ENCODE data around the gene CHTF8. TPM values are rescaled to one million over a fixed set of nuclear protein-coding genes. Genes with fewer than 3 reads are reported as not detected.
A peak's percentile ranks its signal among the peaks of the same experiment; 100 is the strongest.
"Not testable (repeated sequence)": the region's sequence is repeated elsewhere in the genome, so short reads cannot be mapped to it uniquely, and the experiment has no call there.

CHTF8 gene
- total RNA-seq, 1 experiment from 2014 or later = 70.6 TPM

DNA sequence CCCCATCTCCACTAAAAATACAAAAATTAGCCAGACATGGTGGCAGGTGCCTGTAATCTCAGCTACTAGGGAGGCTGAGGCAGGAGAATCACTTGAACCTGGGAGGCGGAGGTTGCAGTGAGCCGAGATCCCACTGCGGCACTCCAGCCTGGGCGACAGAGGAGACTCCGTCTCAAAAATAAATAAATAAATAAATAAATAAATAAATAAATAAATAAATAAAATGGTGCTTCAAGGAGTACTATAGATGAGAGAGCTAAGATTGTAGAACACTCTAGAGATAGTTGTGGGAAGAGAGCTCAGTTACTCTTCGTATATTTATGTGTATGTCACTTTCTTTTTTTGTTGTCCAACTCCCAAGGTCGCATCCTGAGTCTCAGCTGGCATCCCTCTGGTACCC is 7.1 kb upstream of the CHTF8 start:
- DNase-seq (ENCODE audit: low spot score) = not testable (repeated sequence)

GRCh38 chr16:69138608-69139007 is 6.2 kb upstream of the CHTF8 start:
- DNase-seq (ENCODE audit: low spot score) = no peak

GRCh38 chr16:69133373-69133954 is 1.1 kb upstream of the CHTF8 start:
- DNase-seq (ENCODE audit: low spot score) = no peak

- peak; percentile 83 for DNase-seq (ENCODE audit: low spot score)
These were observed 457 bp downstream of the CHTF8 start for GRCh38 chr16:69131839-69132423.

DNA sequence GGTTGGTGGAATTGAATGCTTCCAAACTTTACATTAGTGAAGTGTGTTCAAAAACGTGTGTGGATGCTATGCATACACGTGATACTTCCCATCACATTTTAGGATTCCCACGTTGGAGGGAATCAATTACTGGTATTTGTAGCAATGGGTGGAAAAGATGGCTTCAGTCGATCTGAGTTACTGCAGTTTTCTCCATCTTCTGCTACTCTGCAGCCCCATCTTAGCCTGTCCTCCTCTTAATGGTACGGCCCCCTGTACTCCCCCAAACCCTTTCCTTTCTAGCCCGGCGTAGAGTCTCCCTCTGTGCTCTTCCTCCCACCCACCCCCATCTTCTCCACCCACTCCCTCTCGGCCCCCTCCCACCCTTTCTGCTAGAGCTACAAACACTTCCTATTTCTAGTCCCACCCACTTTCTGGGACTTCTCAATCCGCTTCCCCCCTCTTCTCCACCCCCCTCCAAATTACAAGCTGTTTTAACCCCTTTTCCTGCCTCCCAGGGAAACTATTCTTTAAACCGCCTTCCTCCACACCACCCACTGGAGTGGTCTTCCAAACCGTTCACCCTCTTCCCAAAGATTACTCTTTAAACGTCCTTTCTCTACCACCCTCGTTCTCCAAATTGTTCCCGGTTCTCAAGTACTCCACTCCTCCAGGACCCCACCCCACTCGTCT is 1.1 kb downstream of the CHTF8 start:
- peak; percentile 23 for DNase-seq (ENCODE audit: low spot score)

- no peak for DNase-seq (ENCODE audit: low spot score)
These were observed 1.9 kb downstream of the CHTF8 start for GRCh38 chr16:69130461-69130860.

GRCh38 chr16:69127966-69128510 is 4.3 kb downstream of the CHTF8 start:
- DNase-seq (ENCODE audit: low spot score) = no peak

DNA sequence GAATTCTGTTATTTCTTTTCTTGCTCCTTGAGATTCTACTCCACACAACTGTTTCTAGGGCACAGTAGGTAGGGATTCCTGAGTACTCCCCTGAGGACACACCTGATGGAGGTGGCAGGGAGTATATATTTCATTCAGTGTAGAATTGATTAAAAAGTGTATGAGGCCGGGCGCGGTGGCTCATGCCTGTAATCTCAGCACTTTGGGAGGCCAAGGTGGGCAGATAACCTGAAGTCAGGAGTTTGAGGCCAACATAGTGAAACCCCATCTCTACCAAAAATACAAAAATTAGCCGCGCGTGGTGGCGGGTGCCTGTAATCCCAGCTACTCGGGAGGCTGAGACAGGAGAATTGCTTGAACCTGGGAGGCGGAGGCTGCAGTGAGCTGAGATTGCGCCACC is 5.6 kb downstream of the CHTF8 start:
- not testable (repeated sequence) for DNase-seq (ENCODE audit: low spot score)

GRCh38 chr16:69126221-69126620 is 6.2 kb downstream of the CHTF8 start:
- DNase-seq (ENCODE audit: low spot score) = no peak

DNA sequence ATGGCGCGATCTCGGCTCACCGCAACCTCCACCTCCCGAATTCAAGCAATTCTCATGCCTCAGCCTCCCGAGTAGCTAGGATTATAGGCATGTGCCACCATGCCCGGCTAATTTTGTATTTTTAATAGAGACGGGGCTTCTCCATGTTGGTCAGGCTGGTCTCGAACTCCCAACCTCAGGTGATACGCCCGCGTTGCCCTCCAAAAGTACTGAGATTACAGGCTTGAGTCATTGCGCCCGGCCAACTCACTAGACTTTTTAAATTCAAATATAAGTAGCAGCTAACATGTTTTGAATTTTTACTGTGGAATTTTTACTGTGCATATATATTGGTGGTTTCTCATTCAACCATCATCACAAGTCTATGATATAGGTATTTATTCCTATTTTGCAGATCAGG is 7.4 kb downstream of the CHTF8 start:
- DNase-seq (ENCODE audit: low spot score) = not testable (repeated sequence)

DNA sequence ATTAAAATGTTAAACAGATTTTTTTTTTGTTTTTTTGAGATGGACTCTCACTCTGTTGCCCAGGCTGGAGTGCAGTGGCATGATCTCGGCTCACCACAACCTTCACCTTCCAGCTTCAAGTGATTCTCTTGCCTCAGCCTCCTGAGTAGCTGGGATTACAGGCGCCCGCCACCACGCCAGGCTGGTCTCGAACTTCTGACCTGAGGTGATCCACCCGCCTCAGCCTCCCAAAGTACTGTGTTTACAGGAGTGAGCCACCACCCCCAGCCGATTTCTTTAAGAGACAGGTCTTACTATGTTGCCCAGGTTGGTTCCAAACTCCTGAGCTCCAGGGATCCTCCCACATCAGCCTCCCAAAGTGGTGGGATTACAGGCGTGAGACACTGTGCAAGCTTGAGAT is 8.0 kb downstream of the CHTF8 start:
- not testable (repeated sequence) for DNase-seq (ENCODE audit: low spot score)

GRCh38 chr16:69123910-69124309 is 8.5 kb downstream of the CHTF8 start:
- DNase-seq (ENCODE audit: low spot score) = peak; percentile 83

DNA sequence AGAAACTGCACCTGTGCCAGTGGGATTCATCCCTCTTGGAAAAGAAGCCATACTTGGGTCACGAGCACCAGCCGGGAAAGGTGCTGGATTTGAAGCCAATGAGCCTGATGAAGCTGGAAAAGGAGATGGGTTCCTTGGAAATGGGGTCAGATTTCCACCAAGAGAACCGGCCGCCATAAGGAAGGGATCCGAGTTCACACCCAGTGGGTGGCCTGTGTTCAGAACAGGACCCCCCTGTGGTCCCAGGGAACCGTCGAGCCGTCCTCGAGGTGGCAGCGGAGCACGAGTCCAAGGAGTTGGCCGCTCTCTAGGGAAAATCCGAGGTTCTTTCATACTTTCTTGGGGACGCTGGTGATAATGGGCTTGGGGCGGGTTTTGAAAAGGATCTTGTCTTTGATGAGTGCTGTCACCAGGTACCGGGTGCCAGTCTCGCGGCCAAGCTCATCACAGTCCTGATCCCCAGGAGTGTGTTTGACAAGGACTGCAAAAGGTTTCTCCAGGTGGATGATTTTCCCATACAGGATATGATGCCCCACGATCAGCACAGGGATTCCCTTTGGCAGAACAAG is 12.2 kb downstream of the CHTF8 start:
- no peak for DNase-seq (ENCODE audit: low spot score)

- DNase-seq (ENCODE audit: low spot score) = no peak
These were observed 12.9 kb downstream of the CHTF8 start for GRCh38 chr16:69119536-69119935.

DNA sequence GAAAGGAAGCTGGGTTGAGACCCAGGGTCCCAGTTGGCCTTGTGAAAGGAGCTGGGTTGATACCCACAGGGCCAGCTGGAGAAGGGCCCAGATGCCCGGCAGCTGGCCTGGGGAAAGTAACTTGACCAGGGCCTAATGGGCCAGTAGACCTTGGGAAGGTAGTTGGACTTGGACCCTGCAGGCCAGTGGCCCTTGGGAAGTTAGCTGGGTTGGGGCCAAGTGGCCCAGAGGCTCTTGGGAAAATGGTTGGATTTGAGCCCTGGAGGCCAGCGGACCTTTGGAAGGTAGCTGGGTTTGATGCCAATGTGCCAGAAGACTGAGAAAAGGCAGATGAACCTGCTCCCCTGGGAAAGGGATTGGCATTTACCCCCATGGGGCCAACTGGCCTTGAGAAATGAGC is 13.4 kb downstream of the CHTF8 start:
- DNase-seq (ENCODE audit: low spot score) = no peak

DNA sequence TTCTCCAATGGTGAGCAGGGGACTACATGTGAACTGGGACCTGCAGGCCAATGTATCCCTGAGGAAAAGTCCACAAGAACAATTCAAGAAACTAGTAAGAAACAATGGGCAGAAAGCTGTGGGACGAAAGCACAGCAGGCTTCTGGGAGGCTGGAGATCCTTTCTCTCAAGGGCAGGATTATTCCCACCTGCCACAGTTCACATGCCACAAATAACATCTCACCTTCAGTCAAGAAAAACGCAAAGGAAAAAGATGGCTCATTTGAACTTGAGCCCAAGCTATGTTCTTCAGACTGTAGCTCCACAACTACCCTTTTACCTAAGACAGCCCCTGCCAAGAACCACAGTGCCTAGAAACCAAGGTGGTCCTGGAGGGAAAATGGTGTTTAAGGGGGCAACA is 13.9 kb downstream of the CHTF8 start:
- no peak for DNase-seq (ENCODE audit: low spot score)

GRCh38 chr16:69116906-69117305 is 15.5 kb downstream of the CHTF8 start:
- no peak for DNase-seq (ENCODE audit: low spot score)

GRCh38 chr16:69116256-69116875 is 16.0 kb downstream of the CHTF8 start:
- no peak for DNase-seq (ENCODE audit: low spot score)

GRCh38 chr16:69115837-69116236 is 16.6 kb downstream of the CHTF8 start:
- DNase-seq (ENCODE audit: low spot score) = no peak

DNA sequence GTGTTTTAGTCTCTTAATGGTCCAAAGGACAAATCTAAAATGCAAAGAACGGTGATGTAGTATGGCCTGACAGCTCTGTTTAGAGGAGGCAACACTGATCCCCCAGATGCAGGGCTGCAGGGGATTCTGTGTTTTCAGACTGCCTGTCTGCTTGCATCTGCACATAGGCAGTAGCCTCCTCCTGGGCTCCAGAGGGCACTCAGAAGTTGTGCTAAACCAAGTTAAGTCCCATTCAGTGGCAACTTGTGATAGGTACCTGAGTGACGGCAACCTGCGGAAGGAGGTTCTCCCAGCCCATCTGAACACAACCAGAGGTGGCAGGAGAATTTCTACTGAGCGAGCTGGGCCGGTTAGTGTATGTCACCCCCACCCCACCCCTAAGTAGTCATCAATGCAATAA is 17.0 kb downstream of the CHTF8 start:
- DNase-seq (ENCODE audit: low spot score) = no peak

GRCh38 chr16:69114976-69115355 is 17.4 kb downstream of the CHTF8 start:
- DNase-seq (ENCODE audit: low spot score) = no peak

DNA sequence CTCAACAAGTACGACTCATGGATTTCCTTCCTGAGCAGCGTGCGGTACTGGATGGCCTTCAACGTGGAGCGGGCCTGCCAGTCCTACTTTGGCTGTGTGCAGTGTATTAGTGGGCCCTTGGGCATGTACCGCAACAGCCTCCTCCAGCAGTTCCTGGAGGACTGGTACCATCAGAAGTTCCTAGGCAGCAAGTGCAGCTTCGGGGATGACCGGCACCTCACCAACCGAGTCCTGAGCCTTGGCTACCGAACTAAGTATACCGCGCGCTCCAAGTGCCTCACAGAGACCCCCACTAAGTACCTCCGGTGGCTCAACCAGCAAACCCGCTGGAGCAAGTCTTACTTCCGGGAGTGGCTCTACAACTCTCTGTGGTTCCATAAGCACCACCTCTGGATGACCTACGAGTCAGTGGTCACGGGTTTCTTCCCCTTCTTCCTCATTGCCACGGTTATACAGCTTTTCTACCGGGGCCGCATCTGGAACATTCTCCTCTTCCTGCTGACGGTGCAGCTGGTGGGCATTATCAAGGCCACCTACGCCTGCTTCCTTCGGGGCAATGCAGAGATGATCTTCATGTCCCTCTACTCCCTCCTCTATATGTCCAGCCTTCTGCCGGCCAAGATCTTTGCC is 17.9 kb downstream of the CHTF8 start:
- no peak for DNase-seq (ENCODE audit: low spot score)
